ENCODE data around the gene SKI. TPM values are rescaled to one million over a fixed set of nuclear protein-coding genes. Genes with fewer than 3 reads are reported as not detected.
"Not testable (repeated sequence)": the region's sequence is repeated elsewhere in the genome, so short reads cannot be mapped to it uniquely, and the experiment has no call there.

Gene SKI
- total RNA-seq, 2 experiments from 2014 or later: 286 to 324 TPM

- Histone ChIP-seq H3K4me3 (ENCODE audit: low read length) (no peak overlapping the region), H3K27me3 (ENCODE audit: control insufficient read depth in 1 of 2, insufficient read depth in 2 of 2, low read length in 2 of 2) (no peaks in the 10 kb centered on the region), H3K36me3 (ENCODE audit: insufficient read depth, low read length) (peaks cover 11% of the 10 kb centered on the region), H3K9me3 (ENCODE audit: control insufficient read depth in 1 of 2, insufficient read depth in 1 of 2, low read length in 2 of 2) (peaks cover 15 to 27% of the 10 kb centered on the region in 2 experiments), H3K27ac (ENCODE audit: low read depth in 1 of 2, low read length in 2 of 2) (peak overlapping the region; percentile 57 to 73), H3K4me1 (ENCODE audit: insufficient read depth, low read length) (peaks cover 81% of the 10 kb centered on the region)
- ChIA-PET POLR2A (interaction anchor here (0.9 to 1.7 kb wide), 4 partner anchors 25 to 42 kb away, joined by 3 to 7 read pairs (median 4); no protein-coding TSS in a partner anchor), CTCF (interaction anchor here (1.4 to 1.8 kb wide), 2 partner anchors 53 to 64 kb away, joined by 4 to 6 read pairs; partner anchors contain the start of gene FAAP20)
- TF ChIP-seq, protein P1, sequence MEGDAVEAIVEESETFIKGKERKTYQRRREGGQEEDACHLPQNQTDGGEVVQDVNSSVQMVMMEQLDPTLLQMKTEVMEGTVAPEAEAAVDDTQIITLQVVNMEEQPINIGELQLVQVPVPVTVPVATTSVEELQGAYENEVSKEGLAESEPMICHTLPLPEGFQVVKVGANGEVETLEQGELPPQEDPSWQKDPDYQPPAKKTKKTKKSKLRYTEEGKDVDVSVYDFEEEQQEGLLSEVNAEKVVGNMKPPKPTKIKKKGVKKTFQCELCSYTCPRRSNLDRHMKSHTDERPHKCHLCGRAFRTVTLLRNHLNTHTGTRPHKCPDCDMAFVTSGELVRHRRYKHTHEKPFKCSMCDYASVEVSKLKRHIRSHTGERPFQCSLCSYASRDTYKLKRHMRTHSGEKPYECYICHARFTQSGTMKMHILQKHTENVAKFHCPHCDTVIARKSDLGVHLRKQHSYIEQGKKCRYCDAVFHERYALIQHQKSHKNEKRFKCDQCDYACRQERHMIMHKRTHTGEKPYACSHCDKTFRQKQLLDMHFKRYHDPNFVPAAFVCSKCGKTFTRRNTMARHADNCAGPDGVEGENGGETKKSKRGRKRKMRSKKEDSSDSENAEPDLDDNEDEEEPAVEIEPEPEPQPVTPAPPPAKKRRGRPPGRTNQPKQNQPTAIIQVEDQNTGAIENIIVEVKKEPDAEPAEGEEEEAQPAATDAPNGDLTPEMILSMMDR (IDR thresholded peaks at IDR 0.05): no peak
- Mint-ChIP-seq H3K36me3 (ENCODE audit: low read depth) (peaks cover 38% of the 10 kb centered on the region), H3K9me3 (peaks cover 2% of the 10 kb centered on the region), H3K4me1 (ENCODE audit: low read depth) (peaks cover 59% of the 10 kb centered on the region), H3K27me3 (no peaks in the 10 kb centered on the region), H3K4me3 (peak overlapping the region; percentile 65), H3K27ac (no peak overlapping the region)
- DNase-seq (peak; percentile 37 to 88 (median 74)), ATAC-seq (ENCODE audit: poor library complexity) (peak; percentile 36)
- intact Hi-C loops (cut with DNase I, micrococcal nuclease): loop anchor here (1.0 to 5.0 kb wide), 4 partner anchors 31 to 1643 kb away; partner anchors contain the start of gene C1orf174 (in 1 of the 2)
Measured at GRCh38 chr1:2258996-2259395, 30.9 kb downstream of the SKI start.

DNA sequence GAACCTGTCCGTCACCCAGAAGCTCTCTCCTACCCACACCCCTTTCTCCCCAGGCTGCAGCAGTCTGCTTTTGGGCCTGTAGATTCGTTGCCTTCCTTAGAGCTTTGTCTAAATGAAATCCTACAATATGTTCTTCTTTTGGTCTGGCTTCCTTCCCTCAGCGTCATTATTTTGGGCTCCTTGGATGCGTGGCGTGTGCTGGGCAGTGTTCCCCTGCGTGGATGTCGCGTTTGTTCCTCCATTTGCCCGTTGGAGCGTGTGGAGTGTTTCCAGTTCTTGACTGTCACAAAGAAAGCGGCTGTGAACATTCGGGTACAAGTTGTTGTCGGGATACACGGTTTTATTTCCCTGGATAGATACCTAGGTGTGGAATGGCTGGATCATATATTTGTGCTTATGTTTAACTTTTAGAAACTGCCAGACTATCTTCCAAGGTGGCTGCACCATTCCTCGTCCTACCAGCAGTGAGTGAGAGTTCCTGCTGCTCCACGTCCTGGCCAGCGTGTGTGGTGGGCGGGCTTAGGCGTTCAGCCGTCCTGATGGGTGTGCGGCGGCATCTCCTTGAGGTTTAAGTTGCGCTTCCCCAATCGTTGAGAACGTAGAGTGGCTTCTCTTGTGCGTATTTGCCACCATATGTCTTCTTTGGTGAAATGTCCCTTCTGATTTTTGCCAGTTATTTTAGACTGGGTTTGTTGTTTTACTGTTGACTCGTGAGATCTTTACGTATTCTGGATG, 31.7 kb downstream of the SKI start:
- Histone ChIP-seq H3K27ac (ENCODE audit: low read depth in 1 of 2, low read length in 2 of 2) (peak overlapping the region in 1 of 2 donors; percentile 57), H3K27me3 (ENCODE audit: control insufficient read depth in 1 of 2, insufficient read depth in 2 of 2, low read length in 2 of 2) (no peaks in the 10 kb centered on the region), H3K9me3 (ENCODE audit: control insufficient read depth in 1 of 2, insufficient read depth in 1 of 2, low read length in 2 of 2) (peaks cover 10 to 19% of the 10 kb centered on the region in 2 experiments), H3K4me1 (ENCODE audit: insufficient read depth, low read length) (peaks cover 79% of the 10 kb centered on the region), H3K4me3 (ENCODE audit: low read length) (no peak overlapping the region), H3K36me3 (ENCODE audit: insufficient read depth, low read length) (peaks cover 4% of the 10 kb centered on the region)
- DNase-seq (no peak), ATAC-seq (ENCODE audit: poor library complexity) (no peak)
- Mint-ChIP-seq H3K4me3 (peak overlapping the region; percentile 3), H3K9me3 (peaks cover 2% of the 10 kb centered on the region), H3K36me3 (ENCODE audit: low read depth) (peaks cover 38% of the 10 kb centered on the region), H3K27me3 (no peaks in the 10 kb centered on the region), H3K27ac (no peak overlapping the region), H3K4me1 (ENCODE audit: low read depth) (peaks cover 61% of the 10 kb centered on the region)
- CTCF ChIA-PET: interaction anchor here (1.4 to 1.8 kb wide), 2 partner anchors 52 to 65 kb away, joined by 4 to 6 read pairs; partner anchors contain the start of gene FAAP20
- TF ChIP-seq, protein P1 (IDR thresholded peaks at IDR 0.05): no peak
- intact Hi-C loops (cut with DNase I, micrococcal nuclease): loop anchor here (1.0 to 5.0 kb wide), 5 partner anchors 29 to 1642 kb away; partner anchors contain the start of gene C1orf174 (in 1 of the 2)
- POLR2A ChIA-PET: interaction anchor here (0.6 to 2.2 kb wide), 4 partner anchors 20 to 41 kb away, joined by 3 to 9 read pairs (median 5); no protein-coding TSS in a partner anchor

- H3K27ac Mint-ChIP-seq; H3K9me3 Mint-ChIP-seq; H3K4me3 ChIP-seq (ENCODE audit: low read length); H3K27ac ChIP-seq (ENCODE audit: low read depth in 1 of 2, low read length in 2 of 2); DNase-seq; H3K27me3 ChIP-seq (ENCODE audit: control insufficient read depth in 1 of 2, insufficient read depth in 2 of 2, low read length in 2 of 2); H3K36me3 ChIP-seq (ENCODE audit: insufficient read depth, low read length); H3K27me3 Mint-ChIP-seq; ATAC-seq (ENCODE audit: poor library complexity): not testable (repeated sequence)
- peaks cover 43% of the 10 kb centered on the region for H3K36me3 Mint-ChIP-seq (ENCODE audit: low read depth)
- peaks cover 6 to 15% of the 10 kb centered on the region in 2 experiments for H3K9me3 ChIP-seq (ENCODE audit: control insufficient read depth in 1 of 2, insufficient read depth in 1 of 2, low read length in 2 of 2)
- intact Hi-C loops (cut with DNase I, micrococcal nuclease): loop anchor here in 1 of 2 experiments (2.0 kb wide), 1 partner anchor 28 kb away; no protein-coding TSS in a partner anchor
- peaks cover 67% of the 10 kb centered on the region for H3K4me1 Mint-ChIP-seq (ENCODE audit: low read depth)
- H3K4me3 Mint-ChIP-seq: peak overlapping the region; percentile 57
- peaks cover 77% of the 10 kb centered on the region for H3K4me1 ChIP-seq (ENCODE audit: insufficient read depth, low read length)
- POLR2A ChIA-PET: interaction anchor here (1.2 to 2.2 kb wide), 3 partner anchors 29 to 41 kb away, joined by 3 to 9 read pairs (median 4); no protein-coding TSS in a partner anchor
- CTCF ChIA-PET: interaction anchor here (1.3 kb wide), 1 partner anchor 51 kb away, joined by 3 read pairs; no protein-coding TSS in a partner anchor
Measured at GRCh38 chr1:2260470-2260869, 32.4 kb downstream of the SKI start.

Data from CD4-positive, alpha-beta T cell (primary cell).